Liver (tissue), 9 donors: Measurements from ENCODE around the gene TMEM273. TPM values are rescaled to one million over a fixed set of nuclear protein-coding genes. Genes with fewer than 3 reads are reported as not detected.

Experiments
- DNase-seq: peaks from one replicate; pipeline ENCODE4 v3.0.0-alpha.2; 2017; ENCODE audit warnings: low spot score
- H3K27ac ChIP-seq, 2 donors: one replicate each; pipeline ENCODE4 v1.7.0; 2013; ENCODE audit warnings: inconsistent platforms in 2 of 2, low read length in 2 of 2, control low read depth in 1 of 2, low read depth in 1 of 2, mild to moderate bottlenecking in 1 of 2
- H3K27me3 ChIP-seq, 4 donors: one replicate each; pipeline versions ENCODE4 v1.6.1 to v1.7.0; 2013; ENCODE audit warnings: low read length in 3 of 4, inconsistent platforms in 1 of 4, mild to moderate bottlenecking in 1 of 4, moderate library complexity in 1 of 4; ENCODE audit not compliant: control insufficient read depth in 4 of 4, insufficient read depth in 4 of 4
- H3K36me3 ChIP-seq, 4 donors: one replicate each; pipeline versions ENCODE4 v1.6.1 to v1.7.0; 2013; ENCODE audit warnings: low read length in 3 of 4, mild to moderate bottlenecking in 3 of 4, low read depth in 1 of 4, moderate library complexity in 1 of 4; ENCODE audit not compliant: control insufficient read depth in 4 of 4, insufficient read depth in 3 of 4
- H3K4me1 ChIP-seq, 4 donors: one replicate each; pipeline versions ENCODE4 v1.6.1 to v1.7.0; 2013; ENCODE audit warnings: low read length in 3 of 4, mild to moderate bottlenecking in 3 of 4, moderate library complexity in 1 of 4; ENCODE audit not compliant: control insufficient read depth in 4 of 4, insufficient read depth in 4 of 4
- H3K4me3 ChIP-seq, 3 donors: one replicate each; pipeline versions ENCODE4 v1.6.1 to v1.7.0; 2013; ENCODE audit warnings: low read length in 3 of 3, control low read depth in 1 of 3, low read depth in 1 of 3, mild to moderate bottlenecking in 1 of 3
- H3K9ac ChIP-seq, 2 donors: one replicate each; pipeline ENCODE4 v1.7.0; 2013; ENCODE audit warnings: low read length in 2 of 2, mild to moderate bottlenecking in 2 of 2, moderate library complexity in 2 of 2, control low read depth in 1 of 2, low read depth in 1 of 2
- H3K9me3 ChIP-seq, 4 donors: one replicate each; pipeline versions ENCODE4 v1.6.1 to v1.7.0; 2013; ENCODE audit warnings: low read length in 3 of 4; ENCODE audit not compliant: control insufficient read depth in 4 of 4
- CTCF ChIP-seq: fragments of 150-350 bp; IDR thresholded peaks from 2 replicates; pipeline ENCODE4 v1.5.1; 2017; ENCODE audit warnings: improper control_type of control experiment, low read depth, low read length; ENCODE audit not compliant: missing input control
- EGR1 ChIP-seq, 2 donors: IDR thresholded peaks; 2 replicates each; pipeline ENCODE4 v1.6.1; 2016 to 2018; ENCODE audit warnings: antibody characterized with exemption in 2 of 2, low read depth in 2 of 2
- FOXA1 ChIP-seq: IDR thresholded peaks from 2 replicates; pipeline ENCODE4 v1.6.1; 2016; ENCODE audit warnings: antibody characterized with exemption
- FOXA2 ChIP-seq: IDR thresholded peaks from 2 replicates; pipeline ENCODE4 v1.6.1; 2016; ENCODE audit warnings: antibody characterized with exemption
- GABPA ChIP-seq, 2 donors: IDR thresholded peaks in 1 of 2; conservative IDR thresholded peaks in 1 of 2; 2 replicates each; pipeline ENCODE4 v1.6.1; 2016; ENCODE audit warnings: antibody characterized with exemption in 2 of 2, mild to moderate bottlenecking in 1 of 2, moderate library complexity in 1 of 2
- HNF4A ChIP-seq, 2 donors: conservative IDR thresholded peaks; 2 replicates each; pipeline ENCODE4 v1.6.1; 2016; ENCODE audit warnings: antibody characterized with exemption in 2 of 2, mild to moderate bottlenecking in 2 of 2
- HNF4G ChIP-seq: IDR thresholded peaks from 2 replicates; pipeline ENCODE4 v1.6.1; 2016; ENCODE audit warnings: antibody characterized with exemption
- JUND ChIP-seq, 2 donors: IDR thresholded peaks; 2 replicates each; pipeline ENCODE4 v1.6.1; 2016; ENCODE audit warnings: antibody characterized with exemption in 2 of 2
- NR2F2 ChIP-seq: IDR thresholded peaks from 2 replicates; pipeline ENCODE4 v1.6.1; 2016; ENCODE audit warnings: antibody characterized with exemption
- RAD21 ChIP-seq, 2 donors: IDR thresholded peaks; 2 replicates each; pipeline ENCODE4 v1.6.1; 2016; ENCODE audit warnings: antibody characterized with exemption in 2 of 2, mild to moderate bottlenecking in 2 of 2
- RXRA ChIP-seq, 2 donors: IDR thresholded peaks; 2 replicates each; pipeline ENCODE4 v1.6.1; 2017 to 2018; ENCODE audit warnings: antibody characterized with exemption in 2 of 2, mild to moderate bottlenecking in 1 of 2
- SP1 ChIP-seq: IDR thresholded peaks from 2 replicates; pipeline ENCODE4 v1.6.1; 2018; ENCODE audit warnings: antibody characterized with exemption, mild to moderate bottlenecking
- TAF1 ChIP-seq: conservative IDR thresholded peaks from 2 replicates; pipeline ENCODE4 v1.6.1; 2016; ENCODE audit warnings: antibody characterized with exemption, mild to moderate bottlenecking
- YY1 ChIP-seq: IDR thresholded peaks from 2 replicates; pipeline ENCODE4 v1.6.1; 2016; ENCODE audit warnings: antibody characterized with exemption, mild to moderate bottlenecking
- WGBS: extraction: QIAGEN DNeasy Blood & Tissue Kit; methylation state at CpG from one replicate; pipeline ENCODE4 v1.1.7; 2013; 5-methylcytosine and 5-hydroxymethylcytosine counted together
- polyA plus RNA-seq, 2 donors: library from polyadenylated mRNA; stranded (reverse) in 1 of 2; unstranded in 1 of 2; fragments of 200-250 nt in 1 of 2; fragments of >200 nt in 1 of 2; fragmentation: Nextera tagmentation in 1 of 2; extraction: Ambion mirVana in 1 of 2; gene quantifications; one replicate each; pipeline versions ENCODE4 v1.2.1 to v1.2.3, GENCODE V29; 2013 to 2015
- total RNA-seq, 2 donors: library from RNA; depleted of rRNA; stranded (reverse); fragments of >200 nt; gene quantifications; one replicate each; pipeline ENCODE4 v1.2.3, GENCODE V29; 2014
- TF ChIP-seq, protein P1 (sequence below): IDR thresholded peaks from 2 replicates; pipeline ENCODE4 v1.6.1; 2016; ENCODE audit warnings: antibody characterized with exemption
- TF ChIP-seq, protein P2 (sequence below): IDR thresholded peaks from 2 replicates; pipeline ENCODE4 v1.6.1; 2016; ENCODE audit warnings: antibody characterized with exemption
- TF ChIP-seq, protein P3 (sequence below): IDR thresholded peaks from 2 replicates; pipeline ENCODE4 v1.6.1; 2016; ENCODE audit warnings: antibody characterized with exemption
- TF ChIP-seq, protein P4 (sequence below): IDR thresholded peaks from 2 replicates; pipeline ENCODE4 v1.6.1; 2016; ENCODE audit warnings: antibody characterized with exemption, mild to moderate bottlenecking
- donor health status: healthy.
- donor health status: healthy.
- donor health status: healthy.
- donor health status: healthy.
- donor health status: healthy.

The TMEM273 gene
- total and polyA plus RNA-seq, 4 donors = 2.5 to 9.5 (median 4.5) TPM

DNA sequence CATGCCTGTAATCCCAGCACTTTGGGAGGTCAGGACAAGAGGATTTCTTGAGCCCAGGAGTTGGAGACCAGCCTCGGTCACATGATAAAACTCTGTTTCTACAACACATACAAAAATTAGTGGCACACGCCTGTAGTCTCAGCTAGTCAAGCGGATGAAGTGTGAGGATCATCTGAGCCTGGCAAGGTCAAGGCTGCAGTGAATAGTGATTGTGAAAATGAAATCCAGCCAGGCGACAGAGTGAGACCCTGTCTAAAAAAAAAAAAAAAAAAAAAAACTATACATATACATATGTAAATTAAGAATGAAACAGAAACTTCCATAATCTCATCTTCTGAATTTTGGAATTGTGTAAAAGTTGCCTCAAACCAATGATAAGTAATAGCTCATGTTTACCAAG lies 36.2 kb downstream of the TMEM273 start:
- no peak overlapping the region for H3K4me3 ChIP-seq
- no peak overlapping the region for H3K9ac ChIP-seq
- H3K27ac ChIP-seq = no peak overlapping the region
- H3K9me3 ChIP-seq = peaks cover 0 to 2% (median 0%) of the 10 kb centered on the region in 4 donors
- DNase-seq = no peak
- H3K4me1 ChIP-seq = no peaks in the 10 kb centered on the region
- 92% methylated on average over 4 of the region's 4 CpGs for WGBS
- TF ChIP-seq EGR1 (IDR thresholded peaks at IDR 0.05; ENCODE audit: low read depth in 2 of 2) (no peak), FOXA1 (no peak), GABPA (IDR thresholded peaks at IDR 0.05 in 1 of 2, conservative IDR thresholded peaks at IDR 0.05 in 1 of 2) (no peak)
- no peaks in the 10 kb centered on the region for H3K36me3 ChIP-seq
- H3K27me3 ChIP-seq = no peaks in the 10 kb centered on the region

GRCh38 chr10:49151481-49151880 lies 36.7 kb downstream of the TMEM273 start:
- Histone ChIP-seq H3K4me1 (no peaks in the 10 kb centered on the region), H3K27ac (no peak overlapping the region), H3K9me3 (peaks cover 0 to 2% (median 0%) of the 10 kb centered on the region in 4 donors), H3K27me3 (no peaks in the 10 kb centered on the region), H3K9ac (no peak overlapping the region), H3K36me3 (no peaks in the 10 kb centered on the region), H3K4me3 (no peak overlapping the region)
- TF ChIP-seq FOXA2 (no peak), FOXA1 (no peak), NR2F2 (no peak), TAF1 (no peak), GABPA (IDR thresholded peaks at IDR 0.05 in 1 of 2, conservative IDR thresholded peaks at IDR 0.05 in 1 of 2) (no peak), HNF4A (conservative IDR thresholded peaks at IDR 0.05) (no peak), YY1 (no peak), RAD21 (IDR thresholded peaks at IDR 0.05) (no peak), CTCF (no peak), SP1 (no peak), RXRA (IDR thresholded peaks at IDR 0.05) (no peak), HNF4G (no peak), JUND (IDR thresholded peaks at IDR 0.05) (no peak), EGR1 (IDR thresholded peaks at IDR 0.05; ENCODE audit: low read depth in 2 of 2) (no peak)
- TF ChIP-seq, protein P1, sequence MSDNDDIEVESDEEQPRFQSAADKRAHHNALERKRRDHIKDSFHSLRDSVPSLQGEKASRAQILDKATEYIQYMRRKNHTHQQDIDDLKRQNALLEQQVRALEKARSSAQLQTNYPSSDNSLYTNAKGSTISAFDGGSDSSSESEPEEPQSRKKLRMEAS = no peak
- TF ChIP-seq, protein P2, sequence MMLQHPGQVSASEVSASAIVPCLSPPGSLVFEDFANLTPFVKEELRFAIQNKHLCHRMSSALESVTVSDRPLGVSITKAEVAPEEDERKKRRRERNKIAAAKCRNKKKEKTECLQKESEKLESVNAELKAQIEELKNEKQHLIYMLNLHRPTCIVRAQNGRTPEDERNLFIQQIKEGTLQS = no peak
- TF ChIP-seq, protein P3, sequence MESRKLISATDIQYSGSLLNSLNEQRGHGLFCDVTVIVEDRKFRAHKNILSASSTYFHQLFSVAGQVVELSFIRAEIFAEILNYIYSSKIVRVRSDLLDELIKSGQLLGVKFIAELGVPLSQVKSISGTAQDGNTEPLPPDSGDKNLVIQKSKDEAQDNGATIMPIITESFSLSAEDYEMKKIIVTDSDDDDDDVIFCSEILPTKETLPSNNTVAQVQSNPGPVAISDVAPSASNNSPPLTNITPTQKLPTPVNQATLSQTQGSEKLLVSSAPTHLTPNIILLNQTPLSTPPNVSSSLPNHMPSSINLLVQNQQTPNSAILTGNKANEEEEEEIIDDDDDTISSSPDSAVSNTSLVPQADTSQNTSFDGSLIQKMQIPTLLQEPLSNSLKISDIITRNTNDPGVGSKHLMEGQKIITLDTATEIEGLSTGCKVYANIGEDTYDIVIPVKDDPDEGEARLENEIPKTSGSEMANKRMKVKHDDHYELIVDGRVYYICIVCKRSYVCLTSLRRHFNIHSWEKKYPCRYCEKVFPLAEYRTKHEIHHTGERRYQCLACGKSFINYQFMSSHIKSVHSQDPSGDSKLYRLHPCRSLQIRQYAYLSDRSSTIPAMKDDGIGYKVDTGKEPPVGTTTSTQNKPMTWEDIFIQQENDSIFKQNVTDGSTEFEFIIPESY = no peak
- TF ChIP-seq, protein P4, sequence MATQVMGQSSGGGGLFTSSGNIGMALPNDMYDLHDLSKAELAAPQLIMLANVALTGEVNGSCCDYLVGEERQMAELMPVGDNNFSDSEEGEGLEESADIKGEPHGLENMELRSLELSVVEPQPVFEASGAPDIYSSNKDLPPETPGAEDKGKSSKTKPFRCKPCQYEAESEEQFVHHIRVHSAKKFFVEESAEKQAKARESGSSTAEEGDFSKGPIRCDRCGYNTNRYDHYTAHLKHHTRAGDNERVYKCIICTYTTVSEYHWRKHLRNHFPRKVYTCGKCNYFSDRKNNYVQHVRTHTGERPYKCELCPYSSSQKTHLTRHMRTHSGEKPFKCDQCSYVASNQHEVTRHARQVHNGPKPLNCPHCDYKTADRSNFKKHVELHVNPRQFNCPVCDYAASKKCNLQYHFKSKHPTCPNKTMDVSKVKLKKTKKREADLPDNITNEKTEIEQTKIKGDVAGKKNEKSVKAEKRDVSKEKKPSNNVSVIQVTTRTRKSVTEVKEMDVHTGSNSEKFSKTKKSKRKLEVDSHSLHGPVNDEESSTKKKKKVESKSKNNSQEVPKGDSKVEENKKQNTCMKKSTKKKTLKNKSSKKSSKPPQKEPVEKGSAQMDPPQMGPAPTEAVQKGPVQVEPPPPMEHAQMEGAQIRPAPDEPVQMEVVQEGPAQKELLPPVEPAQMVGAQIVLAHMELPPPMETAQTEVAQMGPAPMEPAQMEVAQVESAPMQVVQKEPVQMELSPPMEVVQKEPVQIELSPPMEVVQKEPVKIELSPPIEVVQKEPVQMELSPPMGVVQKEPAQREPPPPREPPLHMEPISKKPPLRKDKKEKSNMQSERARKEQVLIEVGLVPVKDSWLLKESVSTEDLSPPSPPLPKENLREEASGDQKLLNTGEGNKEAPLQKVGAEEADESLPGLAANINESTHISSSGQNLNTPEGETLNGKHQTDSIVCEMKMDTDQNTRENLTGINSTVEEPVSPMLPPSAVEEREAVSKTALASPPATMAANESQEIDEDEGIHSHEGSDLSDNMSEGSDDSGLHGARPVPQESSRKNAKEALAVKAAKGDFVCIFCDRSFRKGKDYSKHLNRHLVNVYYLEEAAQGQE = no peak
- 61% methylated on average over 1 of the region's 1 CpG for WGBS
- DNase-seq = no peak
